NCI-H774 (cell line): ENCODE measurements around the gene TRIM27.
"Not testable (repeated sequence)": the region's sequence is repeated elsewhere in the genome, so short reads cannot be mapped to it uniquely, and the experiment has no call there.

Source experiments
- DNase-seq: peaks from one replicate; lab custom pipeline; 2025; lab: John Stamatoyannopoulos, UW

TRIM27 gene

GRCh38 chr6:28864326-28864923, 59.4 kb downstream of the TRIM27 start:
- no peak for DNase-seq

GRCh38 chr6:28863604-28864325, 60.0 kb downstream of the TRIM27 start:
- DNase-seq: peak; percentile 59

GRCh38 chr6:28862077-28862476, 61.7 kb downstream of the TRIM27 start:
- no peak for DNase-seq

- DNase-seq: no peak
Measured at GRCh38 chr6:28861339-28861738, 62.4 kb downstream of the TRIM27 start.

- DNase-seq: no peak
Measured at GRCh38 chr6:28860581-28860980, 63.2 kb downstream of the TRIM27 start.

GRCh38 chr6:28858963-28859362, 64.8 kb downstream of the TRIM27 start:
- DNase-seq: no peak

- no peak for DNase-seq
Measured at GRCh38 chr6:28856620-28857005, 67.2 kb downstream of the TRIM27 start.

- DNase-seq: not testable (repeated sequence)
Measured at GRCh38 chr6:28854405-28854804, 69.4 kb downstream of the TRIM27 start.
